H9 (cell line): ENCODE data around the gene CCDC177. TPM values are rescaled to one million over a fixed set of nuclear protein-coding genes. Genes with fewer than 3 reads are reported as not detected.

Experiments used
- DNase-seq: peaks from one replicate; pipeline ENCODE4 v3.0.0-alpha.2; 2017
- H2AFZ ChIP-seq: one replicate; pipeline ENCODE4 v1.6.1; 2013; ENCODE audit warnings: mild to moderate bottlenecking, low read length, control low read depth, moderate library complexity
- H2AK5ac ChIP-seq: 2 replicates; pipeline ENCODE4 v1.6.1; 2013; ENCODE audit warnings: low read length, control low read depth, mixed read lengths; ENCODE audit not compliant: insufficient read length
- H2BK120ac ChIP-seq: one replicate; pipeline ENCODE4 v1.6.1; 2013; ENCODE audit warnings: low read depth, mild to moderate bottlenecking, low read length, control low read depth, inconsistent platforms; ENCODE audit not compliant: poor library complexity, severe bottlenecking
- H2BK12ac ChIP-seq: 2 replicates; pipeline ENCODE4 v1.6.1; 2013; ENCODE audit warnings: low read length, control low read depth, mixed read lengths, low read depth; ENCODE audit not compliant: insufficient read length
- H2BK15ac ChIP-seq: 2 replicates; pipeline ENCODE4 v1.6.1; 2013; ENCODE audit warnings: low read depth, low read length, control low read depth
- H2BK20ac ChIP-seq: one replicate; pipeline ENCODE4 v1.6.1; 2013; ENCODE audit warnings: low read depth, mild to moderate bottlenecking, low read length, control low read depth, inconsistent platforms; ENCODE audit not compliant: poor library complexity, severe bottlenecking
- H2BK5ac ChIP-seq: 2 replicates; pipeline ENCODE4 v1.6.1; 2013; ENCODE audit warnings: low read length, control low read depth, mixed read lengths; ENCODE audit not compliant: insufficient read length
- H3K14ac ChIP-seq: 2 replicates; pipeline ENCODE4 v1.6.1; 2013; ENCODE audit warnings: low read length, control low read depth; ENCODE audit not compliant: insufficient read depth
- H3K18ac ChIP-seq: 2 replicates; pipeline ENCODE4 v1.6.1; 2013; ENCODE audit warnings: low read depth, mild to moderate bottlenecking, mixed read lengths, low read length, control low read depth; ENCODE audit not compliant: insufficient read length
- H3K23ac ChIP-seq: 2 replicates; pipeline ENCODE4 v1.6.1; 2013; ENCODE audit warnings: low read length, control low read depth, mixed read lengths, low read depth; ENCODE audit not compliant: insufficient read length
- H3K23me2 ChIP-seq: 2 replicates; pipeline ENCODE4 v1.6.1; 2013; ENCODE audit warnings: low read depth, mild to moderate bottlenecking, mixed read lengths, low read length, control low read depth; ENCODE audit not compliant: insufficient read length, poor library complexity, severe bottlenecking
- H3K27ac ChIP-seq: 2 replicates; pipeline ENCODE4 v1.5.1; 2013; ENCODE audit warnings: low read length, control low read depth, mixed read lengths, low read depth; ENCODE audit not compliant: insufficient read length
- H3K27me3 ChIP-seq: 2 replicates; pipeline ENCODE4 v1.6.1; 2013; ENCODE audit warnings: low read length, control low read depth, inconsistent platforms; ENCODE audit not compliant: insufficient read depth
- H3K4ac ChIP-seq: 2 replicates; pipeline ENCODE4 v1.6.1; 2013; ENCODE audit warnings: low read depth, mild to moderate bottlenecking, control low read depth, inconsistent platforms, low read length, moderate library complexity
- H3K4me1 ChIP-seq: 2 replicates; pipeline ENCODE4 v1.6.1; 2013; ENCODE audit warnings: low read length, control low read depth, inconsistent platforms; ENCODE audit not compliant: insufficient read depth
- H3K4me2 ChIP-seq: 2 replicates; pipeline ENCODE4 v1.6.1; 2013; ENCODE audit warnings: low read length, control low read depth, mixed read lengths; ENCODE audit not compliant: insufficient read length, insufficient read depth
- H3K56ac ChIP-seq: 2 replicates; pipeline ENCODE4 v1.6.1; 2013; ENCODE audit warnings: low read depth, mild to moderate bottlenecking, mixed read lengths, low read length, control low read depth; ENCODE audit not compliant: insufficient read length
- H3K79me1 ChIP-seq: 2 replicates; pipeline ENCODE4 v1.6.1; 2013; ENCODE audit warnings: low read depth, mild to moderate bottlenecking, moderate library complexity, low read length, control low read depth, inconsistent platforms; ENCODE audit not compliant: insufficient read depth, poor library complexity, severe bottlenecking
- H3K79me2 ChIP-seq: 2 replicates; pipeline ENCODE4 v1.6.1; 2013; ENCODE audit warnings: low read length, control low read depth, inconsistent platforms; ENCODE audit not compliant: insufficient read depth
- H3K9ac ChIP-seq: 2 replicates; pipeline ENCODE4 v1.6.1; 2013; ENCODE audit warnings: low read length, control low read depth, mixed read lengths; ENCODE audit not compliant: insufficient read length; ENCODE audit errors: extremely low read depth
- H3K9me3 ChIP-seq: one replicate; pipeline ENCODE4 v1.6.1; 2013; ENCODE audit warnings: low read depth, low read length, inconsistent platforms; ENCODE audit not compliant: control insufficient read depth
- H3T11ph ChIP-seq: one replicate; pipeline ENCODE4 v1.6.1; 2013; ENCODE audit warnings: mild to moderate bottlenecking, low read length, control low read depth, inconsistent platforms
- H4K20me1 ChIP-seq: one replicate; pipeline ENCODE4 v1.6.1; 2013; ENCODE audit not compliant: control insufficient read depth, insufficient read length, insufficient read depth
- H4K5ac ChIP-seq: 2 replicates; pipeline ENCODE4 v1.6.1; 2013; ENCODE audit warnings: low read depth, mild to moderate bottlenecking, mixed read lengths, low read length, control low read depth; ENCODE audit not compliant: insufficient read length
- H4K8ac ChIP-seq: replicated peaks from 2 replicates; pipeline ENCODE4 v1.6.1; 2013; ENCODE audit warnings: low read length, control low read depth, mixed read lengths, low read depth; ENCODE audit not compliant: insufficient read length
- H4K91ac ChIP-seq: 2 replicates; pipeline ENCODE4 v1.6.1; 2013; ENCODE audit warnings: low read depth, mild to moderate bottlenecking, moderate library complexity, mixed read lengths, low read length, control low read depth; ENCODE audit not compliant: insufficient read length
- H3K27ac Mint-ChIP-seq, 3 experiments: 2 replicates in 2 of 3; 3 replicates in 1 of 3; pipeline ENCODE4 v1.8.0; 2020 to 2021; ENCODE audit warnings: mixed read lengths in 3 of 3, mild to moderate bottlenecking in 1 of 3, moderate library complexity in 1 of 3
- H3K27me3 Mint-ChIP-seq: 2 replicates; pipeline ENCODE4 v1.8.0; 2021; ENCODE audit warnings: low read depth, mild to moderate bottlenecking, moderate library complexity, mixed read lengths
- H3K36me3 Mint-ChIP-seq, 3 experiments: 2 replicates in 2 of 3; 3 replicates in 1 of 3; pipeline ENCODE4 v1.8.0; 2020 to 2021; ENCODE audit warnings: low read depth in 3 of 3, mixed read lengths in 3 of 3; ENCODE audit not compliant: insufficient read depth in 1 of 3
- H3K4me1 Mint-ChIP-seq, 2 experiments: 2 replicates each; pipeline ENCODE4 v1.8.0; 2020; ENCODE audit warnings: mixed read lengths in 2 of 2
- H3K4me3 Mint-ChIP-seq, 2 experiments: 2 replicates in 1 of 2; 3 replicates in 1 of 2; pipeline ENCODE4 v1.8.0; 2020 to 2021; ENCODE audit warnings: mild to moderate bottlenecking in 2 of 2, mixed read lengths in 2 of 2, moderate library complexity in 1 of 2
- H3K9me3 Mint-ChIP-seq, 2 experiments: 2 replicates in 1 of 2; 3 replicates in 1 of 2; pipeline ENCODE4 v1.8.0; 2020; ENCODE audit warnings: mild to moderate bottlenecking in 2 of 2, mixed read lengths in 2 of 2, moderate library complexity in 1 of 2
- CTCF ChIP-seq: fragments of 200-600 bp; sonication (generic); conservative IDR thresholded peaks from 3 replicates; pipeline ENCODE4 v1.8.0; 2021; ENCODE audit warnings: antibody characterized with exemption, mild to moderate bottlenecking
- WGBS: extraction: QIAGEN DNeasy Blood & Tissue Kit; methylation state at CpG from one replicate; pipeline ENCODE4 v1.1.7; 2013; ENCODE audit warnings: missing lambda C conversion rate, low lambda C conversion rate, mixed read lengths; ENCODE audit not compliant: insufficient read length; ENCODE audit errors: extremely low coverage; 5-methylcytosine and 5-hydroxymethylcytosine counted together
- total RNA-seq: library from RNA; stranded (reverse); gene quantifications from 2 replicates; pipeline ENCODE4 v1.2.1, GENCODE V29; 2021

Gene CCDC177
- total RNA-seq, 1 experiment from 2014 or later, result 6.1 TPM

DNA sequence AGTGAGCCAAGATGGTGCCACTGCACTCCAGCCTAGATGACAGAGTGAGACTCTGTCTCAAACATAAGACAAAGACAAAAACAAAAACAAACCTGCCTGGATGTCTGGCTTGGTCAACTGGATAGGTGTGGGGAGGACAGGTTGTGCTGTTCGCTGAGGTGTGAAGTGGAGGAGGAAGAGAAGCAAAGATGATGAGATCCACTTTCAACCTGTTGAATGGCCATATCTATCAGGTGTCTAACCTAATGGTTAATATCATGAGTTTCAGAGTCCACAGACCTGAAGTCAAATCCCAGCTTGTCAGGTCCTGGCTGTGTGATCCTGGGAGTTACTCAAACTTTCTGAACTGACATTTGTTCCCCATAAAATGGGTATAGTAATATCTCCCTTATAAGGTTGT, 9.7 kb upstream of the CCDC177 start:
- no peak overlapping the region for H3K18ac ChIP-seq
- no peak overlapping the region for H3K14ac ChIP-seq
- H3K56ac ChIP-seq, result no peak overlapping the region
- no peak overlapping the region for H4K5ac ChIP-seq
- H2BK12ac ChIP-seq, result no peak overlapping the region
- no peak overlapping the region for H3K4me2 ChIP-seq
- no peak overlapping the region for H2BK120ac ChIP-seq
- no peak overlapping the region for H4K91ac ChIP-seq
- H3K79me1 ChIP-seq, result no peaks in the 10 kb centered on the region
- H3K4me1 ChIP-seq, result no peaks in the 10 kb centered on the region
- Mint-ChIP-seq H3K9me3 (no peaks in the 10 kb centered on the region; a peak in 1 of 5 replicates), H3K4me3 (no peak overlapping the region), H3K27me3 (peaks cover 3% of the 10 kb centered on the region; the same call in 1 of the 2 replicates), H3K27ac (no peak overlapping the region; a peak in 1 of 7 replicates), H3K4me1 (peaks cover 7 to 12% of the 10 kb centered on the region in 2 experiments), H3K36me3 (no peaks in the 10 kb centered on the region; a peak in 2 of 7 replicates)
- H3K27ac ChIP-seq, result no peak overlapping the region
- no peaks in the 10 kb centered on the region for H3K23me2 ChIP-seq
- no peak overlapping the region for H2AK5ac ChIP-seq
- no peaks in the 10 kb centered on the region for H3K79me2 ChIP-seq
- H2BK20ac ChIP-seq, result no peak overlapping the region
- no peak overlapping the region for H3K4ac ChIP-seq
- no peak overlapping the region for H3T11ph ChIP-seq
- DNase-seq, result no peak
- no peak overlapping the region for H2BK15ac ChIP-seq
- H3K27me3 ChIP-seq, result no peaks in the 10 kb centered on the region
- H3K9me3 ChIP-seq, result no peaks in the 10 kb centered on the region
- H4K8ac ChIP-seq, result no peak overlapping the region
- H2BK5ac ChIP-seq, result no peak overlapping the region
- no peak overlapping the region for H2AFZ ChIP-seq
- no peak overlapping the region for H3K23ac ChIP-seq
- H3K9ac ChIP-seq, result no peak overlapping the region
- H4K20me1 ChIP-seq, result no peaks in the 10 kb centered on the region
- no CpG with 5 or more reads among the region's 1 CpG for WGBS
- no peak for TF ChIP-seq CTCF
